HFF-Myc (cell line): Measurements from ENCODE around the gene IL1RN.

Experiments
- DNase-seq: peaks from one replicate; pipeline ENCODE4 v3.0.0-alpha.2; 2011; ENCODE audit warnings: low read depth; ENCODE audit errors: extremely low read depth
- H3K4me3 ChIP-seq: replicated peaks from 2 replicates; pipeline ENCODE4 v1.5.1; 2011; ENCODE audit warnings: low read depth, mild to moderate bottlenecking, control low read depth, low read length
- CTCF ChIP-seq: IDR thresholded peaks from 2 replicates; pipeline ENCODE4 v1.5.1; 2012; ENCODE audit warnings: mild to moderate bottlenecking, low read depth, low read length, control low read depth; ENCODE audit errors: missing control alignments

Gene IL1RN

GRCh38 chr2:113118263-113118657 lies 9.1 kb upstream of the IL1RN start:
- no peak for TF ChIP-seq CTCF
- no peak overlapping the region for H3K4me3 ChIP-seq
- DNase-seq, result no peak

- no peak for DNase-seq
- no peak for TF ChIP-seq CTCF
Observed at GRCh38 chr2:113119111-113119510, 8.3 kb upstream of the IL1RN start.

DNA sequence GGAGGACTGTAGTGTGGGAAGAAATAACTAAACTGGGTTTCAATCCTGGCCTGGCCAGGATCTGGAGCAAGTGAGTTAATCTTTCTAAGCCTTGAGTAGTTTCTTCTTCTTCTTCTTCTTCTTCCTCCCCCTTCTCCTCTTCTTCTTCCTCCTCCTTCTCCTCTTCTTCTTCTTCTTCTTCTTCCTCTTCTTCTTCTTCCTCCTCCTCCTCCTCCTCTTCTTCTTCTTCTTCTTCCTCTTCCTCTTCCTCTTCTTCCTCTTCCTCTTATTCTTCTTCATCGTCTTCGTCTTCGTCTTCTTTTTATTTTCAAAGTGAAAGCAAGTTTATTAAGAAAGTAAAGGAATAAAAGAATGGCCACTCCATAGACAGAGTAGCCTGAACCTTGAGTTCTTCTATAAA lies 6.5 kb upstream of the IL1RN start:
- no peak for TF ChIP-seq CTCF
- no peak for DNase-seq
- no peak overlapping the region for H3K4me3 ChIP-seq

More at GRCh38 chr2:113119111-113119510, 8.3 kb upstream of the IL1RN start:
- no peak overlapping the region for H3K4me3 ChIP-seq

- H3K4me3 ChIP-seq, result no peak overlapping the region
- no peak for TF ChIP-seq CTCF
- DNase-seq, result no peak
Observed at GRCh38 chr2:113122364-113122763, 5.0 kb upstream of the IL1RN start.

- TF ChIP-seq CTCF, result no peak
- no peak overlapping the region for H3K4me3 ChIP-seq
- DNase-seq, result no peak
Observed at GRCh38 chr2:113123726-113124125, 3.7 kb upstream of the IL1RN start.

GRCh38 chr2:113124181-113124961 lies 3.0 kb upstream of the IL1RN start:
- no peak overlapping the region for H3K4me3 ChIP-seq
- TF ChIP-seq CTCF, result no peak
- DNase-seq, result no peak
